BLaER1 (cell line): ENCODE data around the gene AGGF1.
"Not testable (repeated sequence)": the region's sequence is repeated elsewhere in the genome, so short reads cannot be mapped to it uniquely, and the experiment has no call there.

ENCODE experiments used
- H3K27ac ChIP-seq: shearing (Covaris generic); formaldehyde crosslinking; 2 replicates; pipeline ENCODE4 v1.8.1; 2022
- H3K27me3 ChIP-seq: shearing (Covaris generic); formaldehyde crosslinking; 2 replicates; pipeline ENCODE4 v1.8.1; 2022
- H3K36me3 ChIP-seq: shearing (Covaris generic); formaldehyde crosslinking; 2 replicates; pipeline ENCODE4 v1.8.1; 2022
- H3K4me1 ChIP-seq: shearing (Covaris generic); formaldehyde crosslinking; 2 replicates; pipeline ENCODE4 v1.8.1; 2022
- H3K4me2 ChIP-seq: shearing (Covaris generic); formaldehyde crosslinking; 2 replicates; pipeline ENCODE4 v1.8.1; 2022
- H3K4me3 ChIP-seq: shearing (Covaris generic); formaldehyde crosslinking; 2 replicates; pipeline ENCODE4 v1.8.1; 2022
- H3K9ac ChIP-seq: shearing (Covaris generic); formaldehyde crosslinking; 2 replicates; pipeline ENCODE4 v1.8.1; 2022
- H3K9me3 ChIP-seq: shearing (Covaris generic); formaldehyde crosslinking; 2 replicates; pipeline ENCODE4 v1.8.1; 2022
- H4K20me1 ChIP-seq: shearing (Covaris generic); formaldehyde crosslinking; 2 replicates; pipeline ENCODE4 v1.8.1; 2022
- Cebpa-rat ChIP-seq: shearing (Covaris generic); IDR thresholded peaks from 2 replicates; pipeline ENCODE4 v1.8.1; 2022

The AGGF1 gene

DNA sequence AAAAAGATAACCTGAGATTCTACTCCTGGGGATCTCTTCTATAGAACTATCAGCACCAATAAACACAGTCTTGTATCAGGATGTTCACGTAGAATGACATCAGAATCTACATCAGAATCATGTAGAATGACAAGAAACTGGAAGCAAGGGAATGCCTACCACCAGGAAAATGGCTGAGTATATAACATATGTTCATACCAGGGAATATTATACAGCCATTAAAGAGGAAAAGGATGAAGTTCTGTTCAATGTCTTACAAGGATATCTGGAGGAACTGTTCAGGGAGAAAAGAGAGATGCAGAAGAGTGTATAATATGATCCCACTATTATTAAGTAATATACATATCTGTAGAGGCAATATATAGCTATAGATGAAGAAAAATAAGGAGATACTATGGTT is 52.1 kb downstream of the AGGF1 start:
- TF ChIP-seq Cebpa-rat: no peak
- no peak overlapping the region for H3K9ac ChIP-seq
- H3K27me3 ChIP-seq: peaks cover 9% of the 10 kb centered on the region; the same call in 1 of the 2 replicates

DNA sequence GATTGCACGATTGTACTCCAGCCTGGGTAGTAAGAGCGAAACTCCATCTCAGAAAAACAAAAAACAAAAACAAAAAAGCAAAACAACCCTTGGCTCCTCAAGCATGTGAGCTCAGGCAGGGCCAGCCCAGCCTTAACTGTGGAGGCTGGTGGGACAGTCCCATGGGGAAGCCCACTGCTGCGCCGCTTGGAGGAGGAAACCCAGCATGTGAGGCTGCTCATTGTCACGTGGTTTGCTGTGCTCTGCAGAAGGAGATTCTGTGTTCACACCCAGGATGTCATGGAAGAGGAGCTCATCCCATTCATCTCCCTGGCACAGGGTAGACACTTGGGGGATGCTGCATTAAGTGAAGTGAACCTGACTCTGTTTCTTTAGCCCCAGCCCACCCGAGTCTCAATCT is 52.9 kb downstream of the AGGF1 start:
- Histone ChIP-seq H3K4me3 (no peak overlapping the region), H3K27me3 (peaks cover under 1% of the 10 kb centered on the region; the same call in 1 of the 2 replicates), H3K9ac (no peak overlapping the region), H3K36me3 (peaks cover 41% of the 10 kb centered on the region), H3K27ac (no peak overlapping the region), H4K20me1 (peaks cover 31% of the 10 kb centered on the region; the same call in 1 of the 2 replicates), H3K4me1 (peaks cover 29% of the 10 kb centered on the region), H3K9me3 (0 out of 2 replicates have a peak, but pooled peaks cover 4% of the 10 kb centered on the region), H3K4me2 (no peak overlapping the region)
- TF ChIP-seq Cebpa-rat: no peak

More for the DNA sequence above, 52.1 kb downstream of the AGGF1 start:
- Histone ChIP-seq H3K4me2 (no peak overlapping the region), H3K36me3 (peaks cover 46% of the 10 kb centered on the region), H3K9me3 (peaks cover 9% of the 10 kb centered on the region; the same call in 1 of the 2 replicates), H4K20me1 (peaks cover 39% of the 10 kb centered on the region), H3K4me3 (no peak overlapping the region), H3K4me1 (peaks cover 21% of the 10 kb centered on the region), H3K27ac (no peak overlapping the region)

DNA sequence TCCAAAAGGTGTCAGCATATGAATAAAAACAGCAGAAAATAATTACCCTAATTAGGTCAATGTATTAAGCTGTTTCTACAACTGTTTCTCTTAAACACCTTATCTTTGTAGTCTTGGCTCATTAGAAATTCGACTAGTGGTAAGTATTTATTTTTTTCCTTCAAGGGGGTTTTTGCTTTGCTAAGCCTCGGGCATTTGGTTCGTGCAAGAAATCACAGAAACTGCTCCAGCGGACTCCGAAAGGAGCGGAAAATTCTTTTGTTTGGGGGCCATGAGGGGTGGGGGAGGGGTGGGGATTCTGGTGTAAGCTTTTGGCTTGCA is 56.1 kb downstream of the AGGF1 start:
- peak overlapping the region; percentile 99 for H3K27ac ChIP-seq
- H3K36me3 ChIP-seq: peaks cover 38% of the 10 kb centered on the region
- H3K9me3 ChIP-seq: 0 out of 2 replicates have a peak, but pooled peaks cover 4% of the 10 kb centered on the region
- H3K4me2 ChIP-seq: peak overlapping the region; percentile 86
- peak overlapping the region; percentile 87 for H3K4me3 ChIP-seq
- peaks cover 34% of the 10 kb centered on the region for H3K4me1 ChIP-seq
- peak overlapping the region; percentile 98 for H3K9ac ChIP-seq
- H3K27me3 ChIP-seq: no peaks in the 10 kb centered on the region
- no peaks in the 10 kb centered on the region; the same call in 1 of the 2 replicates for H4K20me1 ChIP-seq
- TF ChIP-seq Cebpa-rat: no peak

DNA sequence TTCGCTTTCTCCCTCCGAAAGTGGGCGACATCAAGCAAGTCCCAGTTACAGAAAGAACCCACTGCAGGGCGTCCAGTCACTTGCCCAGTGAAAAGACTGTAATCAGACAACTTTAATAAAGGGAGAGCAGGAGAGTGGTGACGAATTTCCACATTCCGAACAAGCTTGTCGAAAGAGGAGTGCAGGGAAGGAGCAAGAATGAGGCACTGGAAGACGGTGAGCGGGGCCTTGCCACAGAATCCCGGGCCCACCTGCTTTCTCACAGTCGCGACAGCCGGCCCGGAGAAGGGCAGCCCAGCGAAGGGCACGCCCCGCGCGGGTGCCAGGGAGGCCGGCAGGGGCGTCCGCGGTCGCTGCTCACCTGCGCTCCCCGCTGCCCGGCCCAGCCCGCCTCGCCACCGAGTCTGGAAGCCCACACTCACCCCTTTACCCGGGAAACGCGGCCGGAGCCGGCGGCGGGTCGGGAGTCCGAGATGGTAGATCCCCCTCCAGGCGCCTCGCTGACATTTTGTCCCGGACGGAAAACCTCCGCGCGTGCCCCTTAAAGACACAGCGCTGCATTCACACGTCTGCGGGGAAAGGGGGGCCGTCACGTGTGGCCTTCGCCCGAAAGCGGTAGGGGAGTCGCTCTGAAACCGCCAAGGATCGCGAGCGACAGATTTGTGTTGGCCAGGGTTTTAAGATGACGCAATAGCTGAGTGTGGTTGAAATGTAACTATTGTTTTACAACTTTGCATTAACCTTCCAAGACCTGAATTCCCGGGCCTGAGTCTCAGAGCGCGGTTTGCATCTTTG is 56.7 kb downstream of the AGGF1 start, which contains the start of gene ZBED3:
Gene ZBED3 (minus strand): TSS at position 597 of the 795 bp plus-strand sequence. CDS start 9,407 bp downstream, outside the sequence.
- peak within 1 kb of the TSS; percentile 99 for H3K27ac ChIP-seq

DNA sequence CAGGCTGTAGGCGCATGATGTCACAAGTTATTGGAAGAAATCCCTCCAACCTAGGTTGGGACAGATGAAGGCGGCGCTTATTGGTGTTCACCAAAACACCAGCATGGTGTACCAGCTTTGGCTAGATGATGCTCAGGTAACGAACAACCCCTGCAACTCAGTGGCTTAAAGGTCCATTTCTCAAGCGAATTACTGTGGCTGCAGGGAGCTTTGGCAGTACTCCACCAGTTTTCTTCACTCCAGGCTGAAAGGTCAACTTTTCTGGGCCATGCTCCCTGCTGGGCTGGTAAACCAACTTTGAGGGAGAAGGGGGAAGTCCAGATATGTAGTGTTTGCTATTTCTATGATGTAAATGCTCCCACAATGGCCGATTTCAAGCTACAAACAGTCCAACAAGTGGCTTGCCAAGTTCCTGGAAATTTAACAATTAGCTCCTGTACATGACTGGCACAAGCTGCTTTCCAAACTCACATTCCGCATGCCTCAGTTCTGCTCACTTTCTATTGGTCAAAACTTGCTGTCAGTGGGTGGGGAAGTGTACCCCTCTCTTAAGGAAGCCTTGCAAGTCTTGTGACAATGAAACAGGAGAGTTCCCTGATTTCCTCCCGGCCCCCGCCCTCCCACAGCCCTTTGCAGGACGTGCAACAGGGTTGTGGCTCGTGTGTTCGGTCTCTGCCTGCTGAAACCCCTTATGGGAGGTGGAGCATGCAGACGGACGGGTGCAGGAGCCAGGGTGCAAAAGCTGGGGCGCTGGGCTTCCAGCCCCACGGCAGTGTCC is 57.5 kb downstream of the AGGF1 start:
- peak overlapping the region; percentile 98 for H3K9ac ChIP-seq
- H3K4me2 ChIP-seq: peak overlapping the region; percentile 86
- TF ChIP-seq Cebpa-rat: no peak
- H3K4me3 ChIP-seq: peak overlapping the region; percentile 87
- peaks cover 30% of the 10 kb centered on the region for H3K36me3 ChIP-seq
- H4K20me1 ChIP-seq: no peaks in the 10 kb centered on the region
- H3K4me1 ChIP-seq: peaks cover 34% of the 10 kb centered on the region
- no peaks in the 10 kb centered on the region for H3K27me3 ChIP-seq
- peak overlapping the region; percentile 99 for H3K27ac ChIP-seq
- H3K9me3 ChIP-seq: 0 out of 2 replicates have a peak, but pooled peaks cover 4% of the 10 kb centered on the region

More for the DNA sequence above, 56.7 kb downstream of the AGGF1 start, which contains the start of gene ZBED3:
- H3K4me1 ChIP-seq: peaks cover 34% of the 10 kb centered on the region
- 0 out of 2 replicates have a peak, but pooled peaks cover 4% of the 10 kb centered on the region for H3K9me3 ChIP-seq
- no peaks in the 10 kb centered on the region for H4K20me1 ChIP-seq
- peaks cover 33% of the 10 kb centered on the region for H3K36me3 ChIP-seq
- H3K4me2 ChIP-seq: peak within 1 kb of the TSS; percentile 86
- H3K9ac ChIP-seq: peak within 1 kb of the TSS; percentile 98
- H3K27me3 ChIP-seq: no peaks in the 10 kb centered on the region
- TF ChIP-seq Cebpa-rat: peak; percentile 97
- H3K4me3 ChIP-seq: peak within 1 kb of the TSS; percentile 87

DNA sequence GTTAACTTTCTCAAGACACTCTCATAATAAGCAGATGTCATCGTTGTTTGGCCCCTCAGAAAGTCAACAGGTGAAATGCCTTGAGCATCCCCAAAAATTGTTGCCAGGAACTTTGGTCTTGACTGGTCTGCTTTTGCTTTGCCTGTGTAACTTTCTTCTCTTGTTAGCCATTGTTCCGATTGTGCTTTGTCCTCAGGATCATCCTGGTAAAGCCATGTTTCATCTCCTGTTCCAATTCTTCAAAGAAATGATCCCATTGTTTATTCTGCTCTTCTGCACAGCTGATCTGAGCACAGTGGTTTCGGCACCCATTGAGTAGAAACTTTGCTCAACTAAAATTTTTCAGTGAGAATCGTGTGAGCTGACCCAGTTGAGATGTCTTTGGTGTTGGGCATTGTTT is 65.0 kb downstream of the AGGF1 start:
- Histone ChIP-seq H3K36me3 (peaks cover 20% of the 10 kb centered on the region), H3K4me2 (no peak overlapping the region), H3K27me3 (no peaks in the 10 kb centered on the region), H4K20me1 (no peaks in the 10 kb centered on the region), H3K9me3 (peaks cover 3% of the 10 kb centered on the region; the same call in 1 of the 2 replicates), H3K9ac (no peak overlapping the region), H3K4me3 (no peak overlapping the region), H3K4me1 (no peaks in the 10 kb centered on the region), H3K27ac (no peak overlapping the region)
- TF ChIP-seq Cebpa-rat: no peak

DNA sequence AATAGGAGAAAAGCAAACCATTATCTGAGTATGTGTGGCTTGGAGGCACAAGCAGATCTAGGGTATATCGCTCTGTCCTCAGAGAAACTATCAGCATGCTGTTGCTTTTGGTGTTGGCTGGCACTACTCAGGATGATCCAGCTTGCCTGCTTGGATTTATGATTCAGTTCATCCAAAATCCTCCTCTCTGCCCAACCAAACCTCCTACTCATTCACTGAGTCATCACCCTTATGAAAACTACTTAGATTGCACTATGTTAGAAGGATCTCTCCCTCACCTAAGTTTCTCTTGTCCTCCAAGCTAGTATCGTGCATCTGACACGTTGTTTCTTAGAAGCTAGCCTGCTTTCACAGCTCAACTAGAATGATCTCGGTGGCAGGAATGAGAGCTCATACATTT is 71.1 kb downstream of the AGGF1 start:
- H3K9me3 ChIP-seq: no peaks in the 10 kb centered on the region
- no peak overlapping the region for H3K27ac ChIP-seq
- H3K4me1 ChIP-seq: no peaks in the 10 kb centered on the region
- TF ChIP-seq Cebpa-rat: no peak
- H3K4me3 ChIP-seq: no peak overlapping the region
- no peaks in the 10 kb centered on the region for H3K27me3 ChIP-seq
- H3K9ac ChIP-seq: no peak overlapping the region
- H3K4me2 ChIP-seq: no peak overlapping the region
- no peaks in the 10 kb centered on the region for H4K20me1 ChIP-seq
- peaks cover 31% of the 10 kb centered on the region; the same call in 1 of the 2 replicates for H3K36me3 ChIP-seq

DNA sequence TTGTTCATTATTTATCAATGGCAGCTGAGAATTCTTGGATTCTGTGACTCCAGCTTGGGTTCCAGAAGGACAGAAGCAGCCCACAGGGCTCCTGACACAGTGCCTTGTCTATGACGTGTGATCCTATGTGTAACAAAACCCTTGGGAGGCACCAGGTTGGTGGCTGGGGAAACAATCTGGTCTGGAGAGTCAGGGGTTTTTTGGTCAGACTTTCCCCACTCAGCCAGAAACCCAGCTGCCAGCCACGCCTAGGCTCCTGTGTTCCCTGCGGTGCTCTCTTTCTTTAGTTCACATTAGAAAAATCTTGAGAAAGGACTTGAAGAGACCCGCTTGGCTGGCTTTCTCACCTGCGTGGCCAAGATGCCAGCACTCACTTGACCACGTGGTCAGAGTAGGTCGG is 72.3 kb downstream of the AGGF1 start:
- no peak overlapping the region for H3K9ac ChIP-seq
- peaks cover 31% of the 10 kb centered on the region; the same call in 1 of the 2 replicates for H3K36me3 ChIP-seq
- H3K27ac ChIP-seq: no peak overlapping the region
- H3K4me2 ChIP-seq: no peak overlapping the region
- H3K4me3 ChIP-seq: no peak overlapping the region
- no peaks in the 10 kb centered on the region for H3K27me3 ChIP-seq
- H3K4me1 ChIP-seq: no peaks in the 10 kb centered on the region
- no peaks in the 10 kb centered on the region for H4K20me1 ChIP-seq
- 0 out of 2 replicates have a peak, but pooled peaks cover 4% of the 10 kb centered on the region for H3K9me3 ChIP-seq
- no peak for TF ChIP-seq Cebpa-rat

DNA sequence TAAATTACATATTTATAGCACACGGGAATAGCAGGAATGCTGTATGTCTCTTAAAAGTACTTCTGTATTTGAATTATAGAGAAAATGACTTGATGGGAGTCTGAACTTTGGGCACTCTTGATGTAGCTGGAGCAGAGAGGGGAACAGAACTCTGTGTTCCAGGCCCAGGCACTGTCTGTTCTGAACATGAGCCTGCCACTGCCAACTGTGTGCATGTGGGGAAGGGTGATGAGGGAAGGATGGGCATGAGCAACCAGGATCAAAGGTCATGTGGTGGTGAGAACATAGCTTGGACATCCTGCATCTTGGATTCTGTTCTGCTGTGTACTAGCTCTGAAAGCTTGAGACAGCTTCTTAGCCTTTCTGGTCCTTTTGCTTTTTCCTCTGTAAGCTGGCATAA is 73.3 kb downstream of the AGGF1 start:
- H3K4me2 ChIP-seq: no peak overlapping the region
- 0 out of 2 replicates have a peak, but pooled peaks cover 4% of the 10 kb centered on the region for H3K9me3 ChIP-seq
- H3K9ac ChIP-seq: no peak overlapping the region
- no peaks in the 10 kb centered on the region for H3K4me1 ChIP-seq
- TF ChIP-seq Cebpa-rat: no peak
- H3K27me3 ChIP-seq: no peaks in the 10 kb centered on the region
- no peaks in the 10 kb centered on the region for H4K20me1 ChIP-seq
- peaks cover 31% of the 10 kb centered on the region; the same call in 1 of the 2 replicates for H3K36me3 ChIP-seq
- no peak overlapping the region for H3K27ac ChIP-seq
- H3K4me3 ChIP-seq: no peak overlapping the region

DNA sequence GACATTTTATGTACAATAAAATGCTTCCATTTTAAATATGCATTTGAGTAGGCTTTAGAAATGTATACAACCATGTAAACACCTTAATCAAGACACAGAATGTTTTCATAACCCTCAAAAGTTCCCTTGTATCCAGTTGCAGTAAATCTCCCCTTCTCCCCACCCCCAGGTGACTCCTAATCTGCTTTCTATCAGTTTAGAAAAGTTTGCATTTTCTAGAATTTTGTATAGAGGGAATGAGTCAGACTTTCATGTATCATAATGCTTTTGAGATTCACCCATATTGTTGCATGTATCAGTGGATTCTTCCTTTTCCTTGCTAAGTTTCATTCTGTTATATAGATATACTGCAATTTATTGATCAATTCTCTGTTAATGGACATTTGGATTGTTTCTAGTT is 74.6 kb downstream of the AGGF1 start:
- H3K9ac ChIP-seq: no peak overlapping the region
- 0 out of 2 replicates have a peak, but pooled peaks cover 4% of the 10 kb centered on the region for H3K9me3 ChIP-seq
- H3K4me1 ChIP-seq: no peaks in the 10 kb centered on the region
- no peak overlapping the region for H3K27ac ChIP-seq
- H4K20me1 ChIP-seq: no peaks in the 10 kb centered on the region
- TF ChIP-seq Cebpa-rat: no peak
- peaks cover 34% of the 10 kb centered on the region; the same call in 1 of the 2 replicates for H3K36me3 ChIP-seq
- no peak overlapping the region for H3K4me3 ChIP-seq
- no peaks in the 10 kb centered on the region for H3K27me3 ChIP-seq
- no peak overlapping the region for H3K4me2 ChIP-seq

DNA sequence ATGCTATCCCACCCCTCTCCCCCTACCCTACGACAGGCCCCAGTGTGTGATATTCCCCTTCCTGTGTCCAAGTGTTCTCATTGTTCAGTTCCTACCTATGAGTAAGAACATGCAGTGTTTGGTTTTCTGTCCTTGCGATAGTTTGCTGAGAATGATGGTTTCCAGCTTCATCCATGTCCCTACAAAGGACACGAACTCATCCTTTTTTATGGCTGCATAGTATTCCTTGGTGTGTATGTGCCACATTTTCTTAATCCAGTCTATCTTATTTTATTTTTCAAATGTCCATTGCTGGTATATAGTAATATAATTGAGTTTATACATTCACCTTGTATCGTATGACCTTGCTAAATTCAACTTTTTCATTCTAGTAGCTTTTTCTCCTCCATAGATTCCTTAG is 76.8 kb downstream of the AGGF1 start:
- H3K27ac ChIP-seq, H3K9ac ChIP-seq, H3K4me1 ChIP-seq, H3K4me3 ChIP-seq, H3K4me2 ChIP-seq, H4K20me1 ChIP-seq, H3K27me3 ChIP-seq, H3K9me3 ChIP-seq: not testable (repeated sequence)
- H3K36me3 ChIP-seq: peaks cover 15% of the 10 kb centered on the region; the same call in 1 of the 2 replicates
